GM12878 (cell line): ENCODE results near the gene TTF2. TPM values are rescaled to one million over a fixed set of nuclear protein-coding genes. Genes with fewer than 3 reads are reported as not detected.
A peak's percentile ranks its signal among the peaks of the same experiment; 100 is the strongest.

Source experiments
- ATAC-seq: fragments of 200-7000 bp; cut with Tn5 transposase; 3 replicates; pipeline ENCODE4 v1.9.1; 2020; ENCODE audit warnings: mild to moderate bottlenecking, moderate library complexity
- BruUV-seq: library from RNA; stranded (reverse); fragments of 400-500 nt; replicated peaks from 2 replicates; lab custom pipeline; 2021; lab: Mats Ljungman, UMichigan
- CTCF ChIA-PET: fragments of 300-600 bp; sonication (Branson Sonifier 250); formaldehyde crosslinking; extraction: SDS; loops from one replicate; lab custom pipeline; 2021; ENCODE audit warnings: inconsistent platforms; lab: Yijun Ruan, JAX
- POLR2A ChIA-PET: fragments of 350-600 bp; formaldehyde crosslinking; extraction: SDS; loops from one replicate; lab custom pipeline; 2021; ENCODE audit warnings: inconsistent platforms; lab: Charles Lee
- RAD21 ChIA-PET: fragments of 300-600 bp; sonication (Branson Sonifier 250); formaldehyde crosslinking; loops from one replicate; lab custom pipeline; 2023; ENCODE audit warnings: antibody characterized with exemption; ENCODE audit not compliant: unreplicated experiment; lab: Charles Lee
- SMC1A ChIA-PET: fragments of 300-600 bp; sonication (Branson Sonifier 250); formaldehyde crosslinking; loops from one replicate; lab custom pipeline; 2023; ENCODE audit not compliant: unreplicated experiment, uncharacterized antibody; lab: Charles Lee
- DNase-seq: peaks from one replicate; pipeline ENCODE4 v3.0.0-alpha.2; 2011; ENCODE audit warnings: low read depth, low spot score
- FAIRE-seq: peaks from 3 replicates; lab custom pipeline; 2011; peaks lifted over from hg19 to GRCh38; lab: Jason Lieb, UNC
- H2AFZ ChIP-seq: 2 replicates; pipeline ENCODE4 v1.6.0; 2011; ENCODE audit warnings: low read depth, low read length, control low read depth; ENCODE audit not compliant: control insufficient read depth
- H3K27ac ChIP-seq: 2 replicates; pipeline ENCODE4 v1.5.1; 2011; ENCODE audit warnings: control low read depth; ENCODE audit not compliant: control insufficient read depth, insufficient read depth
- H3K27me3 ChIP-seq, 2 experiments: replicated peaks in 1 of 2; 2 replicates each; pipeline versions ENCODE4 v1.6.0 to v1.6.1; 2011; ENCODE audit warnings: low read length in 1 of 2; ENCODE audit not compliant: control insufficient read depth in 2 of 2, insufficient read depth in 2 of 2
- H3K36me3 ChIP-seq, 2 experiments: 2 replicates each; pipeline ENCODE4 v1.5.1; 2011; ENCODE audit warnings: low read length in 1 of 2; ENCODE audit not compliant: control insufficient read depth in 2 of 2, insufficient read depth in 2 of 2
- H3K4me1 ChIP-seq: 2 replicates; pipeline ENCODE4 v1.6.1; 2011; ENCODE audit warnings: mild to moderate bottlenecking, low read length, moderate library complexity, mixed read lengths; ENCODE audit not compliant: control insufficient read depth, insufficient read depth
- H3K4me2 ChIP-seq: 2 replicates; pipeline ENCODE4 v1.6.0; 2011; ENCODE audit warnings: control low read depth; ENCODE audit not compliant: control insufficient read depth, insufficient read depth
- H3K4me3 ChIP-seq: fragments of 200-600 bp; sonication (generic); 2 replicates; pipeline ENCODE4 v1.5.1; 2016
- H3K79me2 ChIP-seq: 2 replicates; pipeline ENCODE4 v1.6.0; 2011; ENCODE audit warnings: low read length; ENCODE audit not compliant: control insufficient read depth, insufficient read depth
- H3K9ac ChIP-seq: 2 replicates; pipeline ENCODE4 v1.8.0; 2011; ENCODE audit warnings: low read length, control low read depth, mixed read lengths; ENCODE audit not compliant: control insufficient read depth, insufficient read depth
- H3K9me3 ChIP-seq: replicated peaks from 3 replicates; pipeline ENCODE4 v1.5.1; 2011; ENCODE audit warnings: mild to moderate bottlenecking, low read length; ENCODE audit not compliant: control insufficient read depth, insufficient read depth
- H4K20me1 ChIP-seq: 2 replicates; pipeline ENCODE4 v1.6.0; 2011; ENCODE audit not compliant: control insufficient read depth, insufficient read depth
- CHD4 ChIP-seq: fragments of 200-600 bp; sonication (generic); IDR thresholded peaks from 2 replicates; pipeline ENCODE4 v1.6.1; 2016; ENCODE audit warnings: mild to moderate bottlenecking
- CTCF ChIP-seq, 3 experiments: IDR thresholded peaks in 2 of 3; conservative IDR thresholded peaks in 1 of 3; 2 replicates each; pipeline ENCODE4 v1.5.1; 2011; ENCODE audit warnings: low read depth in 3 of 3, low read length in 3 of 3, mild to moderate bottlenecking in 3 of 3, control low read depth in 2 of 3, moderate library complexity in 2 of 3, inconsistent platforms in 1 of 3, mixed read lengths in 1 of 3; ENCODE audit not compliant: control insufficient read depth in 2 of 3, insufficient read depth in 1 of 3; ENCODE audit errors: extremely low read depth in 1 of 3
- KDM1A ChIP-seq: fragments of 200-600 bp; sonication (generic); IDR thresholded peaks from 2 replicates; pipeline ENCODE4 v1.6.1; 2016; ENCODE audit warnings: borderline replicate concordance
- LARP7 ChIP-seq: fragments of 450-650 bp; IDR thresholded peaks from 2 replicates; pipeline ENCODE4 v1.6.1; 2017; ENCODE audit warnings: mild to moderate bottlenecking
- RELA ChIP-seq: fragments of 450-650 bp; IDR thresholded peaks from 2 replicates; pipeline ENCODE4 v1.8.0; 2014; ENCODE audit warnings: borderline replicate concordance; ENCODE audit not compliant: partially characterized antibody
- TBL1XR1 ChIP-seq: IDR thresholded peaks from 2 replicates; pipeline ENCODE4 v1.6.1; 2012; ENCODE audit warnings: low read depth, low read length, improper control_type of control experiment
- WGBS: methylation state at CpG from one replicate; pipeline ENCODE4 v1.1.6; 2016; ENCODE audit warnings: low lambda C conversion rate; ENCODE audit not compliant: insufficient replicate concordance, insufficient coverage; ENCODE audit errors: missing lambda C conversion rate; 5-methylcytosine and 5-hydroxymethylcytosine counted together
- in situ Hi-C: fragments of 300-500 bp; cut with MboI; formaldehyde crosslinking; loops from 9 replicates; pipeline ENCODE4 v1.14.3; 2018; ENCODE audit warnings: mixed read lengths
- intact Hi-C: fragments of 100-400 bp; cut with micrococcal nuclease; formaldehyde crosslinking; loops from one replicate; pipeline ENCODE4 v1.14.2; 2022; ENCODE audit not compliant: unreplicated experiment
- polyA plus RNA-seq, 11 experiments: library from polyadenylated mRNA; depleted of rRNA in 4 of 11; unstranded in 6 of 11; stranded (reverse) in 5 of 11; fragments of >200 nt; fragmentation: Nextera tagmentation in 4 of 11; fragmentation: Illumina TruSeq in 1 of 11; extraction: Ambion mirVana in 4 of 11; extraction: Trizol in 1 of 11; gene quantifications; 1 replicate in 1 of 11; 2 replicates in 10 of 11; pipeline versions ENCODE4 v1.2.1 to v1.2.3, GENCODE V29; 2011 to 2016; ENCODE audit warnings: inconsistent platforms in 2 of 11, missing spikeins in 2 of 11, low read depth in 1 of 11
- total RNA-seq, 4 experiments: library from RNA; depleted of rRNA in 3 of 4; stranded (reverse); fragments of >200 nt in 3 of 4; fragmentation: Illumina TruSeq in 1 of 4; extraction: Trizol in 1 of 4; gene quantifications; 2 replicates each; pipeline versions ENCODE4 v1.2.1 to v1.2.3, GENCODE V29; 2013 to 2021

Gene TTF2
- total and polyA plus RNA-seq, 10 of the 15 experiments (the other 5 are each of a cell fraction or from before 2014, with no cell fraction given) = 17.7 to 134 (median 78.2) TPM

- Histone ChIP-seq H4K20me1 (peaks cover 2% of the 10 kb centered on the region; the same call in 1 of the 2 replicates), H3K27ac (no peak overlapping the region), H3K4me1 (peaks cover 12% of the 10 kb centered on the region), H3K79me2 (peaks cover 68% of the 10 kb centered on the region), H3K9me3 (no peaks in the 10 kb centered on the region), H3K4me2 (no peak overlapping the region), H2AFZ (no peak overlapping the region), H3K36me3 (peaks cover 0 to 10% of the 10 kb centered on the region in 2 experiments), H3K27me3 (no peaks in the 10 kb centered on the region), H3K4me3 (no peak overlapping the region), H3K9ac (no peak overlapping the region)
- intact Hi-C loops (loop anchor here (2.0 to 10.0 kb wide), 3 partner anchors 60 to 296 kb away; partner anchors contain the start of gene MAN1A2), in situ Hi-C loops (no loop called here)
- 86% methylated on average over 5 of the region's 5 CpGs for WGBS
- FAIRE-seq = no peak
- RAD21 ChIA-PET = interaction anchor here (0.6 to 6.3 kb wide), 5 partner anchors 26 to 843 kb away, joined by 3 to 53 read pairs (median 3); partner anchors contain the start of gene CD101
- TF ChIP-seq TBL1XR1 (no peak), CHD4 (no peak), RELA (no peak), KDM1A (no peak), LARP7 (no peak), CTCF (IDR thresholded peaks at IDR 0.05 in 2 of 3, conservative IDR thresholded peaks at IDR 0.05 in 1 of 3; ENCODE audit: control insufficient read depth in 2 of 3, extremely low read depth in 1 of 3, insufficient read depth in 1 of 3, low read depth in 3 of 3, low read length in 3 of 3) (no peak)
- peak; percentile 7 for ATAC-seq
- POLR2A ChIA-PET = interaction anchor here (1.9 kb wide), 1 partner anchor 60 kb away, joined by 7 read pairs; no protein-coding TSS in a partner anchor
- DNase-seq = no peak
- no TSS peak for BruUV-seq
- SMC1A ChIA-PET = interaction anchor here (1.1 to 6.9 kb wide), 9 partner anchors 8 to 690 kb away, joined by 3 to 49 read pairs (median 6); partner anchors contain the start of gene TTF2
- CTCF ChIA-PET = interaction anchor here (0.6 to 9.1 kb wide), 20 partner anchors 8 to 693 kb away, joined by 3 to 167 read pairs (median 6); partner anchors contain the start of gene TTF2
Measured at GRCh38 chr1:117068580-117068979, 8.5 kb downstream of the TTF2 start.
